GM10847 (cell line): ENCODE results near the gene LIPM.

Experiments used
- POLR2A ChIP-seq: IDR thresholded peaks from 2 replicates; pipeline ENCODE4 v1.6.1; 2011; ENCODE audit not compliant: insufficient read length; ENCODE audit errors: extremely low read depth

The LIPM gene, protein sequence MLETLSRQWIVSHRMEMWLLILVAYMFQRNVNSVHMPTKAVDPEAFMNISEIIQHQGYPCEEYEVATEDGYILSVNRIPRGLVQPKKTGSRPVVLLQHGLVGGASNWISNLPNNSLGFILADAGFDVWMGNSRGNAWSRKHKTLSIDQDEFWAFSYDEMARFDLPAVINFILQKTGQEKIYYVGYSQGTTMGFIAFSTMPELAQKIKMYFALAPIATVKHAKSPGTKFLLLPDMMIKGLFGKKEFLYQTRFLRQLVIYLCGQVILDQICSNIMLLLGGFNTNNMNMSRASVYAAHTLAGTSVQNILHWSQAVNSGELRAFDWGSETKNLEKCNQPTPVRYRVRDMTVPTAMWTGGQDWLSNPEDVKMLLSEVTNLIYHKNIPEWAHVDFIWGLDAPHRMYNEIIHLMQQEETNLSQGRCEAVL

DNA sequence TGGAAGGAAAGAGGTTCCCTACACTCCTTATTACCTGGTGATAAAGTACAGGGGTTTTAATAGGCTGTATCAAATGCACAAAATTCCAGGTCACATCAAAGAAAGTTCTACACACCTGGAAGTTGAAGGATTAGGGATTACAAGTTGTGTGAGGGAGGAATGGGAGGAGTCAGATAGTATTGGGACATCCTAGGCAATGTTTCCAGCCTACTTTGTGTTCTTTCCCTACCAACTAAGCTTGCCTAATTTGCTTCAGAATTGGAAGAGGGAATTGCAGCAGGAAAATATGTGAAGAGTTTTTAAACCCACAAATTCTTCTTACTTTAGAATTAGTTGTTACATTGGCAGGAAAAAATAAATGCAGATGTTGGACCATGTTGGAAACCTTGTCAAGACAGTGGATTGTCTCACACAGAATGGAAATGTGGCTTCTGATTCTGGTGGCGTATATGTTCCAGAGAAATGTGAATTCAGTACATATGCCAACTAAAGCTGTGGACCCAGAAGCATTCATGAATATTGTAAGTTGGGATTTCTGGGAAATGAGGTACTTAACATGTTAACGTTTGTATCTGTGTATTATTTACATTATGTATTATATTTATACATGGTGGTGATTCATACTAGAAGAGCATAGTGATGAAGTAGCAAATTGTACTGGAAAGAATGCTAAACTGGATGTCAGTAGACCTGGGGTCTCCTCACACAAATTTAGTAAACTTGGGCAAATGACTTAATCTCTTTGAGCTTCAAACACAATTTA, at the start of gene LIPM:
Gene LIPM, plus strand, starts transcription at position 208 of the 763 bp plus-strand sequence. Its CDS starts 167 bp downstream, at position 375.
- no peak for TF ChIP-seq POLR2A

DNA sequence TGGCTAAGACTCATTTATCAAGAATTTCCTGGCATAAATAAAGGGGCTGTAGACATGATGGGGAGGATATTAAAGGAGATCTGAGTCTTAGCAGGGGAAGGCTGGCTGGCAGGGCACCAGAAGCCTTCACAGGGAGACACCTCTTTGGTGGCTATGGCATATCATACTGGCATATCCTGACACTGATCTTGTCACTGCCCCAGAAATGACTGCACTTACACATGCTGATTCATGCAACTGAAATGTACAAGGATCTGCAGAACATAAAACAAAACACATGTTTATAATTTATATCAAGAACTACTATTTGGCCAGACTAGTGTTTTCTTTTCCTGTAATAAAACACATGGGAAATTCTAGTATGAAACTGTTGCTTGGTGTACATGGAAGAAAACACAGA, 48.2 kb upstream of the LIPM start:
- TF ChIP-seq POLR2A, result no peak

DNA sequence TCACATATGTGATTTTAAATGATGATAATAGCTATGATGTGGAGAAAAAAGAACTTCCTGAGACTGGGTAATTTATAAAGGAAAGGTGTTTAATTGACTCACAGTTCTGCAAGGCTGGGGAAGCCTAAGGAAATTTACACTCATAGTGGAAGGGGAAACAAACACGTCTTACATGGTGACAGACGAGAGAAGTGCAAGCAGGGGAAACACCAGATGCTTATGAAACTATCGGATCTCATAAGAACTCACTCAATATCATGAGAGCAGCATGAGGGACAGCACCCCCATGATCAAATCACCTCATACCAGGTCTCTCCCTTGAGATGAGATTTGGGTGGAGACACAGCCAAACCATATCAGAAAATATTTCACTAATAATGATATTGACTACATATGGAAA, 46.8 kb upstream of the LIPM start:
- no peak for TF ChIP-seq POLR2A

GRCh38 chr10:88756660-88757059, 45.9 kb upstream of the LIPM start:
- TF ChIP-seq POLR2A, result no peak

- no peak for TF ChIP-seq POLR2A
Measured at GRCh38 chr10:88759366-88760101, 43.0 kb upstream of the LIPM start, which contains the start of gene LIPN. Gene LIPN, plus strand, starts transcription at chr10:88760020. Its CDS starts 1,386 bp downstream, at chr10:88761406.

DNA sequence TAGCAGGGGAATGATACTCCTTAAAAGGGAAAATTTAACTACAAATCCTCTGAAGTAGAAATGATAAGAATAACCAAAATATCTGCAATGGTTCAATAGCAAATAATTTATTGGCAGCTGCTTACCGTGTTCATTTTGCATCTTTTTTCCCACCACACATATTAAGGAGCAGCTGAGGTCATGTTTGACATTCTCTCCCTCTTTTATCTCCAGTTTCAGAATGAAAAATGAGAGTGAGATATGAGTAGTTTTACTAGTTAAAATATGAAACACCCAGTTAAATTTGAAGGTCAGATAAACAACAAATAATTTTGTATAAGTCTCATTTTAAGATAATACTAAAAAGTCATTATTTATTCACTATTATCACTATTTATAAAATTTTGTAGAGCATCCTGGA, 39.6 kb upstream of the LIPM start:
- TF ChIP-seq POLR2A, result no peak

- TF ChIP-seq POLR2A, result no peak
Measured at GRCh38 chr10:88763441-88763840, 39.1 kb upstream of the LIPM start.

- no peak for TF ChIP-seq POLR2A
Measured at GRCh38 chr10:88764110-88764509, 38.4 kb upstream of the LIPM start.

GRCh38 chr10:88765816-88766215, 36.7 kb upstream of the LIPM start:
- TF ChIP-seq POLR2A, result no peak

DNA sequence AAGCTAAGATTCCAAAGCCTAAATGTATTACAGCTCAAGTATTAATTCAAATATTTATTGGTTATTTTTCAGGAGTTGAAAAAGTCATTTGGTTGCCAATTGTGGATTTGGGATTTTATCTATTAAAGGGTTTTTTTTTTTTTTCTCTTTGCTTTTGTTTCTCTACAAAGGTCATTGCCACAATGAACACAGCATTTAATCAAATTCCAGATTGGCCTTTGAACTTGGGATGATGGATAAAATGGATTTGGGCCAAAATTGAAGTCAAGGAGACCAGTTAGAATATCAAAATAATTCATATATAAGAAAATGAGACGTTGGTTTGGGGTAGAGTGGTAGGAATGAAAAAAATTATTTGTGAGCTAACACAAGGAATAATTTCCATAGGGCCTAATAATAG, 33.1 kb upstream of the LIPM start:
- TF ChIP-seq POLR2A, result no peak

DNA sequence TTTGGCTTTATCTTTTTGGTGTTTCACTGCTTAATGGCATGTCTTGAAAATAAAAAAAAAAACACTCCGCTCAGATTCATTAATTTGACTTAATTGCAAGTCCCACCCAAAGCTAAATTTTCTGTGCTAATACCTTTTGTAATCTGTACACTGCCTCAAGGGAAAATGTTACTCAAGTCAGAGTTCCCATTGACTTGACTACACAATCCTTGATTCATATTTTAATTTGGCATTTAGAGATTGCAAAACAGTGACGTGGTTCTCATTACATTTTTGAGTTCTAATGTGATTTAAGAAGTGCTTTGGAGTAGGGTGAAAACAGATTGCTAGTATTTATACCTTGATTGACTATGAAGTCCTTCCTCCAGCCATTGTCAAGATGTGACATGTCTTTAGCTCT, 21.3 kb upstream of the LIPM start:
- no peak for TF ChIP-seq POLR2A

- TF ChIP-seq POLR2A, result no peak
Measured at GRCh38 chr10:88782222-88782621, 20.3 kb upstream of the LIPM start.

- no peak for TF ChIP-seq POLR2A
Measured at GRCh38 chr10:88783724-88784123, 18.8 kb upstream of the LIPM start.

DNA sequence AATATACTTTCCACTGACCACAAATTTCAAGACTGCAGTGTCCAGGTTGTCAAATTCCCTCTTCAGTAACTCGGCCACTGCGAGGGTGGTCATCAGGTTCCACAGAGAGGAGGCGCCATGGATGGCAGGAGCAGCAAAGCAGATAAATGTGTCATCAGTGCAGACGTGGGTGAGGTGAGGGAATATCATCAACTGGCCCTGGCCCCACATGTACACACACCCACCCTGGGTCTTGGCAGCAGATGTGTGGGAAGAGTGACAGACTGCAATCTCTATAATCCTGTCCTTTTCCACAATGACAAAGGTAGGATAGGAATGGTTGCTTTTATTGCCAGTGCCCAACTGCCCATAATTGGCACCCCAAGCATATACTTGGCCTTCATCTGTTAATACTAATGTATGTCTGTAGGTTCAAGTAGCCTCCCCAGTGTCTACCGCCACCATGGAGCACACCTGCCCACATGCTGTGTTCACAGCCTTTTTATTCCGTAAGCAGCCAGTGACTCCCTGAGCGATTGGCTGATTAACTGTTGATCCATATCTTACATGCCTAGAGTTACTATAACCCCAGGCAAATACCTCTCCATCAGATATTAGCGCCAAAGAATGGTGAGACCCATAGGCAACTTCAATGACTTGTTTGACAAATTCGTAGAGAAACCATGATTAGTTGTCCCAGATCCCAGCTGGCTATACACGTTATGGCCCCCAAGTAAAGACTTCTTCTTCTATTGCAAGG, 16.3 kb upstream of the LIPM start:
- TF ChIP-seq POLR2A, result no peak

- TF ChIP-seq POLR2A, result no peak
Measured at GRCh38 chr10:88787463-88787862, 15.1 kb upstream of the LIPM start.
